Neural crest cell (in vitro differentiated cells): ENCODE measurements around the gene NFE2L1. TPM values are rescaled to one million over a fixed set of nuclear protein-coding genes. Genes with fewer than 3 reads are reported as not detected.

Experiments
- DNase-seq: peaks from one replicate; pipeline ENCODE4 v3.0.0; 2021; ENCODE audit warnings: low read depth, mixed read lengths, low spot score
- H3K27ac Mint-ChIP-seq: one replicate; pipeline ENCODE4 v1.8.0; 2021; ENCODE audit warnings: mild to moderate bottlenecking, mixed read lengths; ENCODE audit not compliant: unreplicated experiment
- H3K27me3 Mint-ChIP-seq: 2 replicates; pipeline ENCODE4 v1.8.0; 2021; ENCODE audit warnings: low read depth, mild to moderate bottlenecking, mixed read lengths
- H3K36me3 Mint-ChIP-seq: 2 replicates; pipeline ENCODE4 v1.8.0; 2021; ENCODE audit warnings: low read depth, mild to moderate bottlenecking, mixed read lengths
- H3K4me1 Mint-ChIP-seq: 2 replicates; pipeline ENCODE4 v1.8.0; 2021; ENCODE audit warnings: mixed read lengths
- H3K4me3 Mint-ChIP-seq: one replicate; pipeline ENCODE4 v1.8.0; 2021; ENCODE audit warnings: mild to moderate bottlenecking, mixed read lengths
- H3K9me3 Mint-ChIP-seq: 2 replicates; pipeline ENCODE4 v1.8.0; 2021; ENCODE audit warnings: mixed read lengths
- CTCF ChIP-seq: fragments of 200-600 bp; sonication (generic); conservative IDR thresholded peaks from 2 replicates; pipeline ENCODE4 v1.5.0; 2021; ENCODE audit warnings: antibody characterized with exemption, mild to moderate bottlenecking
- total RNA-seq: library from RNA; stranded (reverse); gene quantifications from 2 replicates; pipeline ENCODE4 v1.2.1, GENCODE V29; 2021

Gene NFE2L1
- total RNA-seq, 1 donor from 2014 or later: 121 TPM

GRCh38 chr17:48024149-48025039 lies 23.8 kb upstream of the NFE2L1 start:
- Mint-ChIP-seq H3K27ac (peak overlapping the region; percentile 91), H3K36me3 (no peaks in the 10 kb centered on the region), H3K9me3 (no peaks in the 10 kb centered on the region), H3K4me3 (peak overlapping the region; percentile 87), H3K27me3 (peaks cover 7% of the 10 kb centered on the region), H3K4me1 (peaks cover 55% of the 10 kb centered on the region)
- no peak for TF ChIP-seq CTCF
- peak; percentile 28 for DNase-seq

GRCh38 chr17:48025040-48025903 lies 22.9 kb upstream of the NFE2L1 start:
- peak; percentile 79 for TF ChIP-seq CTCF
- peak overlapping the region; percentile 87 for H3K4me3 Mint-ChIP-seq
- H3K9me3 Mint-ChIP-seq: no peaks in the 10 kb centered on the region
- peaks cover 50% of the 10 kb centered on the region for H3K4me1 Mint-ChIP-seq
- peak overlapping the region; percentile 10 for H3K27ac Mint-ChIP-seq
- no peaks in the 10 kb centered on the region for H3K36me3 Mint-ChIP-seq
- peaks cover 7% of the 10 kb centered on the region for H3K27me3 Mint-ChIP-seq
- peak; percentile 99 for DNase-seq

- DNase-seq: no peak
- H3K36me3 Mint-ChIP-seq: no peaks in the 10 kb centered on the region
- H3K27ac Mint-ChIP-seq: no peak overlapping the region
These were observed 22.2 kb upstream of the NFE2L1 start for GRCh38 chr17:48025904-48026501.

GRCh38 chr17:48026502-48027321 lies 21.4 kb upstream of the NFE2L1 start:
- Mint-ChIP-seq H3K4me1 (peaks cover 42% of the 10 kb centered on the region), H3K27me3 (peaks cover 10% of the 10 kb centered on the region), H3K27ac (no peak overlapping the region), H3K36me3 (no peaks in the 10 kb centered on the region), H3K4me3 (peak overlapping the region; percentile 70), H3K9me3 (no peaks in the 10 kb centered on the region)
- peak; percentile 90 for TF ChIP-seq CTCF
- DNase-seq: peak; percentile 87

More at GRCh38 chr17:48025904-48026501, 22.2 kb upstream of the NFE2L1 start:
- no peaks in the 10 kb centered on the region for H3K9me3 Mint-ChIP-seq
- peak overlapping the region; percentile 87 for H3K4me3 Mint-ChIP-seq
- TF ChIP-seq CTCF: no peak
- peaks cover 47% of the 10 kb centered on the region for H3K4me1 Mint-ChIP-seq
- peaks cover 7% of the 10 kb centered on the region for H3K27me3 Mint-ChIP-seq
